ENCODE results near the gene HAP1. TPM values are rescaled to one million over a fixed set of nuclear protein-coding genes. Genes with fewer than 3 reads are reported as not detected.

Gene HAP1
- total RNA-seq, 1 experiment from 2014 or later, result 2.5 TPM

DNA sequence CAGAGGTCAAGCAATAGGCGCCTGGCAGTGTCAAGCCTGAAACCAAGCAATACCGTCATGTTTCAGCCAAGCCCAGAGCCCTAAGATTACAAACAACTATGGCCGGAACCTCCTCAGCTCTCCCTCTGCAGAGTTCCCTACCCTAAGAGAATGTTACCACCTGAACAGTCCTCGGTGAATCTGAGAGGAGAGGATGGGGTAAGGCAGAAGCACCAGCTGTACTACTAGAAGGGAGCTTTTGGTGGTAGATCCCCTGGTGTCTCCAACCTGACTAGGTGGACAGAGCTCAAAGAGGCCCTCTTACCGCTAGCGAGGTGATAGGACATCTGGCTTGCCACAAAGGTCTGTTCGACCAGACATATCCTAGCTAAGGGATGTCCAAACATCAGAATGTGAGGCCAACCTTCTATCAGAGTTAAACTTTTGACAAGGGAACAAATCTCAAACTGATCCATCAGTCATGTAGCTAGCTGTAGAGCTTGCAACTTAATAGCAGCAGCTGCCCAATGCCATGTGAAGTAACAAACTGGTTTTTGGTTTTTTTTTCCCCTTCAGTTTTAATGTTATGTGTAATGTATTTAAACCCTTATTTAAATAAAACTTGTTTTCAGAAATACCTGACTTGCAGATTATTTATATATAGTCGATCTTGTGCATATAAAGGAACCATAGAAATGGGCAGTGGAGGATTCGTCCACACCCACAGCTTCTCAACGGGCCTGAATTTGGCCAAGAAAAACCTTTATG lies 43.2 kb downstream of the HAP1 start:
- H4K5ac ChIP-seq (ENCODE audit: insufficient read length, low read depth, low read length), result no peak overlapping the region
- H2BK120ac ChIP-seq (ENCODE audit: low read depth, low read length, poor library complexity, severe bottlenecking), result no peak overlapping the region
- H3K23me2 ChIP-seq (ENCODE audit: insufficient read length, low read depth, low read length, poor library complexity, severe bottlenecking), result peaks cover 2% of the 10 kb centered on the region
- H4K91ac ChIP-seq (ENCODE audit: insufficient read length, low read depth, low read length), result no peak overlapping the region
- no peaks in the 10 kb centered on the region for H3K79me1 ChIP-seq (ENCODE audit: insufficient read depth, low read depth, low read length, poor library complexity, severe bottlenecking)
- H2BK12ac ChIP-seq (ENCODE audit: insufficient read length, low read depth, low read length), result no peak overlapping the region
- H3K27ac ChIP-seq (ENCODE audit: insufficient read length, low read depth, low read length), result no peak overlapping the region
- H3K14ac ChIP-seq (ENCODE audit: insufficient read depth, low read length), result no peak overlapping the region
- no peak overlapping the region for H3K4ac ChIP-seq (ENCODE audit: low read depth, low read length)
- H3K18ac ChIP-seq (ENCODE audit: insufficient read length, low read depth, low read length), result no peak overlapping the region
- no peak overlapping the region for H4K8ac ChIP-seq (replicated peaks; ENCODE audit: insufficient read length, low read depth, low read length)
- H3T11ph ChIP-seq (ENCODE audit: low read length), result no peak overlapping the region
- no peak for DNase-seq
- H3K4me1 Mint-ChIP-seq, result peaks cover 7 to 23% of the 10 kb centered on the region in 2 experiments
- no peak overlapping the region for H3K23ac ChIP-seq (ENCODE audit: insufficient read length, low read depth, low read length)
- H3K27ac Mint-ChIP-seq, result peak overlapping the region in 1 of 3 experiments; percentile 99; a peak in 3 of 7 replicates
- H3K79me2 ChIP-seq (ENCODE audit: insufficient read depth, low read length), result peaks cover 6% of the 10 kb centered on the region; the same call in 1 of the 2 replicates
- no peaks in the 10 kb centered on the region for H3K9me3 ChIP-seq (ENCODE audit: control insufficient read depth, low read depth, low read length)
- peaks cover 0 to 3% of the 10 kb centered on the region in 2 experiments; a peak in 2 of 5 replicates for H3K9me3 Mint-ChIP-seq
- peaks cover 3% of the 10 kb centered on the region; the same call in 1 of the 2 replicates for H3K4me1 ChIP-seq (ENCODE audit: insufficient read depth, low read length)
- no CpG with 5 or more reads among the region's 10 CpGs for WGBS (ENCODE audit: extremely low coverage, insufficient read length, low lambda C conversion rate)
- H2AK5ac ChIP-seq (ENCODE audit: insufficient read length, low read length), result no peak overlapping the region
- no peak overlapping the region for H2AFZ ChIP-seq (ENCODE audit: low read length)
- no peak overlapping the region for H2BK15ac ChIP-seq (ENCODE audit: low read depth, low read length)
- TF ChIP-seq, protein P1, sequence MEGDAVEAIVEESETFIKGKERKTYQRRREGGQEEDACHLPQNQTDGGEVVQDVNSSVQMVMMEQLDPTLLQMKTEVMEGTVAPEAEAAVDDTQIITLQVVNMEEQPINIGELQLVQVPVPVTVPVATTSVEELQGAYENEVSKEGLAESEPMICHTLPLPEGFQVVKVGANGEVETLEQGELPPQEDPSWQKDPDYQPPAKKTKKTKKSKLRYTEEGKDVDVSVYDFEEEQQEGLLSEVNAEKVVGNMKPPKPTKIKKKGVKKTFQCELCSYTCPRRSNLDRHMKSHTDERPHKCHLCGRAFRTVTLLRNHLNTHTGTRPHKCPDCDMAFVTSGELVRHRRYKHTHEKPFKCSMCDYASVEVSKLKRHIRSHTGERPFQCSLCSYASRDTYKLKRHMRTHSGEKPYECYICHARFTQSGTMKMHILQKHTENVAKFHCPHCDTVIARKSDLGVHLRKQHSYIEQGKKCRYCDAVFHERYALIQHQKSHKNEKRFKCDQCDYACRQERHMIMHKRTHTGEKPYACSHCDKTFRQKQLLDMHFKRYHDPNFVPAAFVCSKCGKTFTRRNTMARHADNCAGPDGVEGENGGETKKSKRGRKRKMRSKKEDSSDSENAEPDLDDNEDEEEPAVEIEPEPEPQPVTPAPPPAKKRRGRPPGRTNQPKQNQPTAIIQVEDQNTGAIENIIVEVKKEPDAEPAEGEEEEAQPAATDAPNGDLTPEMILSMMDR (conservative IDR thresholded peaks at IDR 0.05), result no peak
- no peaks in the 10 kb centered on the region; the same call in none of the 2 replicates for H3K27me3 Mint-ChIP-seq (ENCODE audit: low read depth)
- no peak overlapping the region for H3K4me2 ChIP-seq (ENCODE audit: insufficient read depth, insufficient read length, low read length)
- no peak overlapping the region for H3K56ac ChIP-seq (ENCODE audit: insufficient read length, low read depth, low read length)
- H3K4me3 Mint-ChIP-seq, result peak overlapping the region; percentile 89 to 96
- H3K36me3 Mint-ChIP-seq (ENCODE audit: insufficient read depth in 1 of 3, low read depth in 3 of 3), result peaks cover 31 to 53% (median 37%) of the 10 kb centered on the region in 3 experiments
- H4K20me1 ChIP-seq (ENCODE audit: control insufficient read depth, insufficient read depth, insufficient read length), result no peaks in the 10 kb centered on the region
- no peak overlapping the region for H3K9ac ChIP-seq (ENCODE audit: extremely low read depth, insufficient read length, low read length)
- H3K27me3 ChIP-seq (ENCODE audit: insufficient read depth, low read length), result no peaks in the 10 kb centered on the region
- H2BK20ac ChIP-seq (ENCODE audit: low read depth, low read length, poor library complexity, severe bottlenecking), result no peak overlapping the region
- no peak overlapping the region for H2BK5ac ChIP-seq (ENCODE audit: insufficient read length, low read length)
